Activated B cell treated with CpG ODN at 0.5 μM for 24 hours (primary cell): ENCODE results near the gene GNL1. TPM values are rescaled to one million over a fixed set of nuclear protein-coding genes. Genes with fewer than 3 reads are reported as not detected.
A peak's percentile ranks its signal among the peaks of the same experiment; 100 is the strongest.

Source experiments
- ATAC-seq: fragments of 200-7000 bp; cut with Tn5 transposase; one replicate; pipeline ENCODE4 v1.10.0; 2021; ENCODE audit warnings: low read depth, mild to moderate bottlenecking, moderate library complexity
- CTCF ChIA-PET: fragments of 350-600 bp; sonication (Branson Sonifier 250); formaldehyde crosslinking; loops from one replicate; lab custom pipeline; 2021; ENCODE audit warnings: antibody characterized with exemption; lab: Charles Lee
- POLR2A ChIA-PET: fragments of 350-600 bp; sonication (Branson Sonifier 250); formaldehyde crosslinking; loops from one replicate; lab custom pipeline; 2021; ENCODE audit warnings: antibody characterized with exemption; lab: Charles Lee
- DNase-seq: peaks from one replicate; pipeline ENCODE4 v3.0.0; 2022
- H3K27ac Mint-ChIP-seq: one replicate; pipeline ENCODE4 v1.8.0; 2020; ENCODE audit warnings: mixed read lengths
- H3K27me3 Mint-ChIP-seq: one replicate; pipeline ENCODE4 v1.8.0; 2021; ENCODE audit warnings: mixed read lengths
- H3K36me3 Mint-ChIP-seq: one replicate; pipeline ENCODE4 v1.8.0; 2021; ENCODE audit warnings: low read depth, mixed read lengths
- H3K4me1 Mint-ChIP-seq: one replicate; pipeline ENCODE4 v1.8.0; 2021; ENCODE audit warnings: mixed read lengths
- H3K4me3 Mint-ChIP-seq: one replicate; pipeline ENCODE4 v1.8.0; 2020; ENCODE audit warnings: mild to moderate bottlenecking, mixed read lengths
- H3K9me3 Mint-ChIP-seq: one replicate; pipeline ENCODE4 v1.8.0; 2020; ENCODE audit warnings: mixed read lengths
- CTCF ChIP-seq: fragments of 200-600 bp; IDR thresholded peaks from one replicate; pipeline ENCODE4 v1.8.0; 2022; ENCODE audit warnings: antibody characterized with exemption, mild to moderate bottlenecking
- intact Hi-C: fragments of 100-400 bp; cut with micrococcal nuclease; formaldehyde crosslinking; loops from one replicate; pipeline ENCODE4 v1.15.1; 2024
- total RNA-seq: library from RNA; stranded (reverse); gene quantifications from 2 replicates; pipeline ENCODE4 v1.2.3, GENCODE V29; 2022

Gene GNL1
- total RNA-seq, 1 donor from 2014 or later, result 67.4 TPM

- DNase-seq (no peak), ATAC-seq (no peak)
These were observed 6.5 kb upstream of the GNL1 start for GRCh38 chr6:30562470-30563425.

GRCh38 chr6:30560930-30561329, 4.6 kb upstream of the GNL1 start:
- ChIA-PET CTCF (no interaction called here), POLR2A (interaction anchor here (1.0 kb wide), 1 partner anchor 10 kb away, joined by 6 read pairs; the partner anchor contains the start of gene ABCF1)
- ATAC-seq (no peak), DNase-seq (no peak)
- Mint-ChIP-seq H3K36me3 (peaks cover 43% of the 10 kb centered on the region), H3K27ac (no peak overlapping the region), H3K4me1 (peaks cover 27% of the 10 kb centered on the region), H3K4me3 (no peak overlapping the region), H3K27me3 (no peaks in the 10 kb centered on the region), H3K9me3 (no peaks in the 10 kb centered on the region)
- TF ChIP-seq CTCF, result no peak
- intact Hi-C loops, result no loop called here

More at GRCh38 chr6:30562470-30563425, 6.5 kb upstream of the GNL1 start:
- H3K27me3 Mint-ChIP-seq, result no peaks in the 10 kb centered on the region
- peaks cover 15% of the 10 kb centered on the region for H3K4me1 Mint-ChIP-seq
- no peak for TF ChIP-seq CTCF
- H3K9me3 Mint-ChIP-seq, result no peaks in the 10 kb centered on the region
- H3K4me3 Mint-ChIP-seq, result no peak overlapping the region
- H3K36me3 Mint-ChIP-seq, result peaks cover 28% of the 10 kb centered on the region
- CTCF ChIA-PET, result interaction anchor here (1.6 kb wide), 1 partner anchor 18 kb away, joined by 3 read pairs; no protein-coding TSS in a partner anchor
- intact Hi-C loops, result no loop called here
- POLR2A ChIA-PET, result interaction anchor here (0.5 to 0.7 kb wide), 2 partner anchors 55 to 177 kb away, joined by 3 to 5 read pairs; no protein-coding TSS in a partner anchor
- H3K27ac Mint-ChIP-seq, result no peak overlapping the region

- intact Hi-C loops, result loop anchor here (1.0 to 10.0 kb wide), 4 partner anchors 125 to 1063 kb away; partner anchors contain the start of genes PPP1R11, PRRC2A and TRIM26
- Mint-ChIP-seq H3K27ac (peak overlapping the region; percentile 97), H3K36me3 (peaks cover 63% of the 10 kb centered on the region), H3K4me1 (peaks cover 40% of the 10 kb centered on the region), H3K4me3 (peak overlapping the region; percentile 94), H3K27me3 (no peaks in the 10 kb centered on the region), H3K9me3 (no peaks in the 10 kb centered on the region)
- no peak for TF ChIP-seq CTCF
- POLR2A ChIA-PET, result interaction anchor here (0.6 to 5.3 kb wide), 20 partner anchors 9 to 430 kb away, joined by 3 to 63 read pairs (median 6); partner anchors contain the start of genes ABCF1, MDC1, MRPS18B and PPP1R10
- DNase-seq (no peak), ATAC-seq (no peak)
- CTCF ChIA-PET, result interaction anchor here (1.2 to 2.7 kb wide), 5 partner anchors 13 to 173 kb away, joined by 4 to 14 read pairs (median 5); no protein-coding TSS in a partner anchor
These were observed 1.3 kb upstream of the GNL1 start for GRCh38 chr6:30557683-30557981.

GRCh38 chr6:30556906-30557682, 805 bp upstream of the GNL1 start, which contains the start of gene PRR3:
PRR3 (plus strand) TSS chr6:30557295; CDS start chr6:30557345, 50 bp downstream.
- Mint-ChIP-seq H3K27ac (peak within 1 kb of the TSS; percentile 97), H3K9me3 (no peaks in the 10 kb centered on the region), H3K27me3 (no peaks in the 10 kb centered on the region), H3K4me3 (peak within 1 kb of the TSS; percentile 94), H3K4me1 (peaks cover 40% of the 10 kb centered on the region), H3K36me3 (peaks cover 63% of the 10 kb centered on the region)
- no peak for TF ChIP-seq CTCF
- CTCF ChIA-PET, result interaction anchor here (1.2 to 2.7 kb wide), 5 partner anchors 12 to 173 kb away, joined by 4 to 14 read pairs (median 5); no protein-coding TSS in a partner anchor
- intact Hi-C loops, result loop anchor here (1.0 to 10.0 kb wide), 11 partner anchors 14 to 1064 kb away; partner anchors contain the start of genes ABCF1, C6orf136, DHX16 and HLA-E
- DNase-seq (peak; percentile 68), ATAC-seq (peak; percentile 54)
- POLR2A ChIA-PET, result interaction anchor here (0.6 to 5.3 kb wide), 29 partner anchors 9 to 985 kb away, joined by 3 to 63 read pairs (median 5); partner anchors contain the start of genes ABCF1, DDX39B, DHX16 and HLA-E
